GM12878 (cell line): ENCODE results near the gene AK8. TPM values are rescaled to one million over a fixed set of nuclear protein-coding genes. Genes with fewer than 3 reads are reported as not detected.

Experiments used
- ATAC-seq: fragments of 200-7000 bp; cut with Tn5 transposase; 3 replicates; pipeline ENCODE4 v1.9.1; 2020; ENCODE audit warnings: mild to moderate bottlenecking, moderate library complexity
- BruUV-seq: library from RNA; stranded (reverse); fragments of 400-500 nt; replicated peaks from 2 replicates; lab custom pipeline; 2021; lab: Mats Ljungman, UMichigan
- CTCF ChIA-PET: fragments of 300-600 bp; sonication (Branson Sonifier 250); formaldehyde crosslinking; extraction: SDS; loops from one replicate; lab custom pipeline; 2021; ENCODE audit warnings: inconsistent platforms; lab: Yijun Ruan, JAX
- POLR2A ChIA-PET: fragments of 350-600 bp; formaldehyde crosslinking; extraction: SDS; loops from one replicate; lab custom pipeline; 2021; ENCODE audit warnings: inconsistent platforms; lab: Charles Lee
- RAD21 ChIA-PET: fragments of 300-600 bp; sonication (Branson Sonifier 250); formaldehyde crosslinking; loops from one replicate; lab custom pipeline; 2023; ENCODE audit warnings: antibody characterized with exemption; ENCODE audit not compliant: unreplicated experiment; lab: Charles Lee
- SMC1A ChIA-PET: fragments of 300-600 bp; sonication (Branson Sonifier 250); formaldehyde crosslinking; loops from one replicate; lab custom pipeline; 2023; ENCODE audit not compliant: unreplicated experiment, uncharacterized antibody; lab: Charles Lee
- DNase-seq: peaks from one replicate; pipeline ENCODE4 v3.0.0-alpha.2; 2011; ENCODE audit warnings: low read depth, low spot score
- FAIRE-seq: peaks from 3 replicates; lab custom pipeline; 2011; peaks lifted over from hg19 to GRCh38; lab: Jason Lieb, UNC
- H2AFZ ChIP-seq: 2 replicates; pipeline ENCODE4 v1.6.0; 2011; ENCODE audit warnings: low read depth, low read length, control low read depth; ENCODE audit not compliant: control insufficient read depth
- H3K27ac ChIP-seq: 2 replicates; pipeline ENCODE4 v1.5.1; 2011; ENCODE audit warnings: control low read depth; ENCODE audit not compliant: control insufficient read depth, insufficient read depth
- H3K27me3 ChIP-seq, 2 experiments: replicated peaks in 1 of 2; 2 replicates each; pipeline versions ENCODE4 v1.6.0 to v1.6.1; 2011; ENCODE audit warnings: low read length in 1 of 2; ENCODE audit not compliant: control insufficient read depth in 2 of 2, insufficient read depth in 2 of 2
- H3K36me3 ChIP-seq, 2 experiments: 2 replicates each; pipeline ENCODE4 v1.5.1; 2011; ENCODE audit warnings: low read length in 1 of 2; ENCODE audit not compliant: control insufficient read depth in 2 of 2, insufficient read depth in 2 of 2
- H3K4me1 ChIP-seq: 2 replicates; pipeline ENCODE4 v1.6.1; 2011; ENCODE audit warnings: mild to moderate bottlenecking, low read length, moderate library complexity, mixed read lengths; ENCODE audit not compliant: control insufficient read depth, insufficient read depth
- H3K4me2 ChIP-seq: 2 replicates; pipeline ENCODE4 v1.6.0; 2011; ENCODE audit warnings: control low read depth; ENCODE audit not compliant: control insufficient read depth, insufficient read depth
- H3K4me3 ChIP-seq: fragments of 200-600 bp; sonication (generic); 2 replicates; pipeline ENCODE4 v1.5.1; 2016
- H3K79me2 ChIP-seq: 2 replicates; pipeline ENCODE4 v1.6.0; 2011; ENCODE audit warnings: low read length; ENCODE audit not compliant: control insufficient read depth, insufficient read depth
- H3K9ac ChIP-seq: 2 replicates; pipeline ENCODE4 v1.8.0; 2011; ENCODE audit warnings: low read length, control low read depth, mixed read lengths; ENCODE audit not compliant: control insufficient read depth, insufficient read depth
- H3K9me3 ChIP-seq: replicated peaks from 3 replicates; pipeline ENCODE4 v1.5.1; 2011; ENCODE audit warnings: mild to moderate bottlenecking, low read length; ENCODE audit not compliant: control insufficient read depth, insufficient read depth
- H4K20me1 ChIP-seq: 2 replicates; pipeline ENCODE4 v1.6.0; 2011; ENCODE audit not compliant: control insufficient read depth, insufficient read depth
- CHD2 ChIP-seq: IDR thresholded peaks from 2 replicates; pipeline ENCODE4 v1.6.1; 2011; ENCODE audit warnings: low read depth, low read length, improper control_type of control experiment, borderline replicate concordance
- ESRRA ChIP-seq: IDR thresholded peaks from 2 replicates; pipeline ENCODE4 v1.6.1; 2012; ENCODE audit warnings: mild to moderate bottlenecking, low read length, improper control_type of control experiment
- JUNB ChIP-seq: IDR thresholded peaks from 2 replicates; pipeline ENCODE4 v1.6.1; 2016; ENCODE audit warnings: antibody characterized with exemption, mild to moderate bottlenecking
- MEF2A ChIP-seq: IDR thresholded peaks from 2 replicates; pipeline ENCODE4 v1.6.1; 2011; ENCODE audit warnings: low read depth, mild to moderate bottlenecking, low read length, moderate library complexity; ENCODE audit not compliant: insufficient read depth
- SPI1 ChIP-seq: IDR thresholded peaks from 2 replicates; pipeline ENCODE4 v1.6.1; 2011; ENCODE audit warnings: low read depth, mild to moderate bottlenecking, low read length, moderate library complexity, borderline replicate concordance; ENCODE audit not compliant: insufficient read depth
- SRF ChIP-seq, 2 experiments: IDR thresholded peaks; 2 replicates each; pipeline ENCODE4 v1.6.1; 2011; ENCODE audit warnings: low read depth in 2 of 2, low read length in 2 of 2, mild to moderate bottlenecking in 1 of 2, moderate library complexity in 1 of 2
- TCF3 ChIP-seq: IDR thresholded peaks from 2 replicates; pipeline ENCODE4 v1.6.1; 2012; ENCODE audit warnings: low read depth, mild to moderate bottlenecking, low read length, borderline replicate concordance; ENCODE audit not compliant: insufficient read depth
- WGBS: methylation state at CpG from one replicate; pipeline ENCODE4 v1.1.6; 2016; ENCODE audit warnings: low lambda C conversion rate; ENCODE audit not compliant: insufficient replicate concordance, insufficient coverage; ENCODE audit errors: missing lambda C conversion rate; 5-methylcytosine and 5-hydroxymethylcytosine counted together
- in situ Hi-C: fragments of 300-500 bp; cut with MboI; formaldehyde crosslinking; loops from 9 replicates; pipeline ENCODE4 v1.14.3; 2018; ENCODE audit warnings: mixed read lengths
- intact Hi-C: fragments of 100-400 bp; cut with micrococcal nuclease; formaldehyde crosslinking; loops from one replicate; pipeline ENCODE4 v1.14.2; 2022; ENCODE audit not compliant: unreplicated experiment
- polyA plus RNA-seq, 11 experiments: library from polyadenylated mRNA; depleted of rRNA in 4 of 11; unstranded in 6 of 11; stranded (reverse) in 5 of 11; fragments of >200 nt; fragmentation: Nextera tagmentation in 4 of 11; fragmentation: Illumina TruSeq in 1 of 11; extraction: Ambion mirVana in 4 of 11; extraction: Trizol in 1 of 11; gene quantifications; 1 replicate in 1 of 11; 2 replicates in 10 of 11; pipeline versions ENCODE4 v1.2.1 to v1.2.3, GENCODE V29; 2011 to 2016; ENCODE audit warnings: inconsistent platforms in 2 of 11, missing spikeins in 2 of 11, low read depth in 1 of 11
- total RNA-seq, 4 experiments: library from RNA; depleted of rRNA in 3 of 4; stranded (reverse); fragments of >200 nt in 3 of 4; fragmentation: Illumina TruSeq in 1 of 4; extraction: Trizol in 1 of 4; gene quantifications; 2 replicates each; pipeline versions ENCODE4 v1.2.1 to v1.2.3, GENCODE V29; 2013 to 2021

AK8 gene
- total and polyA plus RNA-seq, 10 of the 15 experiments (the other 5 are each of a cell fraction or from before 2014, with no cell fraction given) = 0.03 to 0.12 (median 0.06) TPM; not detected in 5

DNA sequence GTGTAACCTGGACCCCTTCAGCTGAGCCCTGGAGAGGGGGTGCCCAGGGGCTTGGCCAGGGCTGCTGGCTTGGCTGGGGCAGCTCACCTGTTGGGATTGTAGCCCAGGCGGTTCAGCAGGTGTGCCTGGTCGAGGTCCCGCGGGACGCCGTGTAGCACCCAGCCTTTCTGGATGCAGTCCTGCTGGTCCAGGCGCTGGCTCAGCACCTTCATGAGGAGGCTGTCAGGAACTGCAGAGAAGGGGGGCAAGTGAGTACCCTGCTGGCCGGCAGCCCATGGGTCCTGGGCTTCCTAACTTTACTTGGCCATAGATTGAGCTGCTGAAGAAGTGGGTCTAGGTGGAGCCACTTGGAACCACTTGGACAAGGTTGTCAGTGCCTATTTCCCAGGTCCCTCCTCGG lies 85.5 kb downstream of the AK8 start:
- Histone ChIP-seq H2AFZ (no peak overlapping the region), H3K4me1 (no peaks in the 10 kb centered on the region), H3K79me2 (no peaks in the 10 kb centered on the region), H3K27me3 (no peaks in the 10 kb centered on the region; a peak in 2 of 4 replicates), H3K4me2 (no peak overlapping the region), H3K9ac (no peak overlapping the region), H3K27ac (no peak overlapping the region), H3K4me3 (no peak overlapping the region), H4K20me1 (no peaks in the 10 kb centered on the region)
- SMC1A ChIA-PET = no interaction called here
- intact Hi-C loops = no loop called here
- no peak for ATAC-seq
- POLR2A ChIA-PET = no interaction called here
- no peak for FAIRE-seq
- in situ Hi-C loops = no loop called here
- RAD21 ChIA-PET = no interaction called here
- no TSS peak for BruUV-seq
- no peak for DNase-seq
- TF ChIP-seq ESRRA (no peak), MEF2A (no peak), CHD2 (no peak), SRF (IDR thresholded peaks at IDR 0.05; ENCODE audit: low read depth in 2 of 2, low read length in 2 of 2) (no peak), JUNB (no peak)
- TF ChIP-seq, all 136 proteins: peak for 0
- H3K9me3 ChIP-seq = no peaks in the 10 kb centered on the region
- CTCF ChIA-PET = interaction anchor here (0.9 to 1.0 kb wide), 2 partner anchors 10 to 380 kb away, joined by 3 to 4 read pairs; no protein-coding TSS in a partner anchor
- WGBS = 85% methylated on average over 9 of the region's 9 CpGs
- H3K36me3 ChIP-seq = no peaks in the 10 kb centered on the region

DNA sequence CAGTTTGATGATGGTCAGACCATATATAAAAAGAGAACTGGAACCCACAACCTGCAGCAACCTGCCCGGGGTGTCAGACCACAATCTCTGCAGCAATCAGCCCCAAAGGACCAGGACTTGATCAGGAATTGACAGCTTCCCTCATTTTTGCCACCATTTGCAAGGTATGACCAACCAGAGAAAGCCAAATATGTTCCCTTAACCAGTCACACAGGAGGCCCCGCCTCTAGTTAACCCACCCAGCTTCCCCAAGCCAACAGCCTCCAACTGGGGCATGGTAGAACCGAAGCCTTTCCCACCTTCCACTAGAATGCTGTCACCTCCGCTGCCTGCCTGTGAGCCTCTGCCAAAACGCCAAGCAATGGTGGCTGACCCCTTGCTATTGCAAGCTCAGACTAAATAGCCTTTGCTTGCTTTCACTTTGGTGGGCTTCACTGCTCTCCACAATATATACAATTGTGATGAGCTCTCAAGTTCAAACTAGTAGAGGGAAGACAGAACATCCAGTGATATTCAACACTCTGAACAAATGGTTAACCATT lies 86.3 kb downstream of the AK8 start:
- Histone ChIP-seq H3K27me3 (no peaks in the 10 kb centered on the region; a peak in 2 of 4 replicates), H3K4me1 (no peaks in the 10 kb centered on the region), H3K36me3 (no peaks in the 10 kb centered on the region), H3K4me3 (no peak overlapping the region), H3K9me3 (no peaks in the 10 kb centered on the region), H3K4me2 (no peak overlapping the region), H3K27ac (no peak overlapping the region), H3K79me2 (no peaks in the 10 kb centered on the region), H2AFZ (no peak overlapping the region), H4K20me1 (no peaks in the 10 kb centered on the region), H3K9ac (no peak overlapping the region)
- SMC1A ChIA-PET = no interaction called here
- in situ Hi-C loops (no loop called here), intact Hi-C loops (no loop called here)
- BruUV-seq = no TSS peak
- POLR2A ChIA-PET = no interaction called here
- CTCF ChIA-PET = interaction anchor here (0.9 to 1.0 kb wide), 2 partner anchors 11 to 380 kb away, joined by 3 to 4 read pairs; no protein-coding TSS in a partner anchor
- TF ChIP-seq TCF3 = no peak
- TF ChIP-seq SPI1 = peak; percentile 33; the same call in 1 of the 2 replicates
- ATAC-seq (no peak), FAIRE-seq (no peak), DNase-seq (no peak)
- 53% methylated on average over 5 of the region's 5 CpGs for WGBS
- RAD21 ChIA-PET = no interaction called here
